Myocyte (in vitro differentiated cells): ENCODE data around the gene SMYD3. TPM values are rescaled to one million over a fixed set of nuclear protein-coding genes. Genes with fewer than 3 reads are reported as not detected.
"Not testable (repeated sequence)": the region's sequence is repeated elsewhere in the genome, so short reads cannot be mapped to it uniquely, and the experiment has no call there.

Experiments
- DNase-seq: peaks from one replicate; pipeline ENCODE4 v3.0.0-alpha.2; 2012; ENCODE audit warnings: low read depth
- total RNA-seq: library from RNA; depleted of rRNA; stranded (reverse); fragments of >200 nt; gene quantifications from 2 replicates; pipeline ENCODE4 v1.2.3, GENCODE V29; 2014

Gene SMYD3
- total RNA-seq, 1 donor from 2014 or later: 18.7 TPM

GRCh38 chr1:245779797-245780755 lies 727.0 kb downstream of the SMYD3 start:
- no peak for DNase-seq

GRCh38 chr1:245777752-245778151 lies 729.3 kb downstream of the SMYD3 start:
- DNase-seq: no peak

GRCh38 chr1:245776694-245777332 lies 730.3 kb downstream of the SMYD3 start:
- DNase-seq: no peak

DNA sequence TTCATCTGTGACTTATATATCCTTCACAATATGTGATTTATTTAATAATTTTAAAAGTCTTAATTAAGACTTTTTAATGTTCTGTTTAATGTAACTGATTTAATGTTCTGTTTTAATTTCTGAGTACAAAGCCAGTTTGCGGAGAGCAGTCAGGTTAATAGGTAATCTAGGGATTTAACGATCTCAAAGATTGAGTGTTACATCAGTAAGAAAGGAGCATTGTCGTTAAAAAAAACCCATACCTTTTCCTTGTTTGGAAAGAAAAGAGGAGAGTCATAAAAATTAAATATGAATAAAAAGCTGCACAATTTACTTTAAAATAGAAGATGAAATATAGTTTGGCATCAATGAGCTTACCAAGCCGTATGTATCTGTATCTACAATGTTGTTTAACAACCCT lies 730.9 kb downstream of the SMYD3 start:
- DNase-seq: no peak

DNA sequence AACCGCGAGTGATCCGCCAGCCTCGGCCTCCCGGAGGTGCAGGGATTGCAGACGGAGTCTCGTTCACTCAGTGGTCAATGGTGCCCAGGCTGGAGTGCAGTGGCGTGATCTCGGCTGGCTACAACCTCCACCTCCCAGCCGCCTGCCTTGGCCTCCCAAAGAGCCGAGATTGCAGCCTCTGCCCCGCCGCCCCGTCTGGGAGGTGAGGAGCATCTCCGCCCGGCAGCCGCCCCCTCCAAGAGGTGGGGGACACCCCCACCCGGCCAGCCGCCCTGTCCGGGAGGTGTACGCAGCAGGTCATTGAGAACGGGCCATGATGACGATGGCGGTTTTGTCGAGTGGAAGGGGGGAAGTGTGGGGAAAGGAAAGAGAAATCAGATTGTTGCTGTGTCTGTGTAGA lies 732.1 kb downstream of the SMYD3 start:
- not testable (repeated sequence) for DNase-seq

DNA sequence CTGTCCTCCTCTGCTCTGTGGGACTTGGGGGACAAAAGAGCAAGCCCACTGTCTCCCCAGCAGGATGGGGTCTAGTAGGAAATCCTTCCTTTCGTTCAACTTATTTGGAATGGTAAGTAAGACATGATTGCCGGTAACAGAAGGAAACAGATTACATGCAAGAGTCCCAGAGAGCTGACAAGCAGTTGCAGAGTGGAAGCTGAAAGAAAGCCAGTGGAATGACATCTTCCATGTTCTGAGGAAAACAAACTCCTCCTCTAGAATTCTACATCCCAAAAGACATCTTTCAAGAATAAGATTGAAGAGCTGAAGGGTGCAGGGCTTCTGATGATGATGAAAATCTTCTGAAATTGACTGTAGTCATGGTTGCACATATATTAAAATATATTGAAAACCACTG lies 732.9 kb downstream of the SMYD3 start:
- no peak for DNase-seq

- no peak for DNase-seq
Measured at GRCh38 chr1:245773344-245773743, 733.7 kb downstream of the SMYD3 start.

- no peak for DNase-seq
Measured at GRCh38 chr1:245772739-245773138, 734.3 kb downstream of the SMYD3 start.

GRCh38 chr1:245772325-245772724 lies 734.8 kb downstream of the SMYD3 start:
- DNase-seq: no peak

DNA sequence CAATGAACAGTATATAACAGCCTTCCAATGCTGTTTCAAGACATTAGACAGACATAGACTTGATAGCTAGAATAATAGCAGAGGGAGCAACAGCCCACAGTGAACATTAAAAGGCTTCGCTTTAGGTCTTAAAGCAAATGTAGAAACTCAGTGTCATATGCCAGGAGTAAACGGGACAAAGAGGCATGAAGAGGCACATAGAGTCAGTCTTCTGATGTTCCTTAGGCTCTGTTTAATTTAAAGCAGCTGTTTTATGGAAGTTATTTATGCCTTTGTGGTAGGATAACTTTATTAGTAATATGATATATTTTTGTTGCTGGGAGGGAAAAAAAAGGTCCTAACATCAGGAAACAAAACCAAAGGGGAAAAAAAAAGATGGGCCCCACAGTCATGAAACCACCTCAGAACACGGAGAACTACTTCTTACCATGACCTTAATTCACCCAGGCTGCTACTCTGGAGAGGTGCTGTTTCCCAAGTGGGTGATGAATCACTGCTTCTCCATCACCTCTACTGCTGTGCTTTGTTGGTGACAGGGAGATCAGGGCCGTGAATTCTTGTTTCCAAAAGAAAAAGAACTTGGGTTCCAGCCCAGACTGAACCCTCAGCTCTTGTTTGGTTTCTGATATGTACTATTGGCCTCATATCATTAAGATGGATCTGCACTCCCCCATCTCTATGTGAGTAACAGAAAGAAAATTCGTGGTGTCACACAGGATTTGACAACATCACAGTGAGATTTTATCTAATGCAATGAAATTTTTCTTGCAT lies 735.4 kb downstream of the SMYD3 start:
- peak; percentile 46 for DNase-seq

DNA sequence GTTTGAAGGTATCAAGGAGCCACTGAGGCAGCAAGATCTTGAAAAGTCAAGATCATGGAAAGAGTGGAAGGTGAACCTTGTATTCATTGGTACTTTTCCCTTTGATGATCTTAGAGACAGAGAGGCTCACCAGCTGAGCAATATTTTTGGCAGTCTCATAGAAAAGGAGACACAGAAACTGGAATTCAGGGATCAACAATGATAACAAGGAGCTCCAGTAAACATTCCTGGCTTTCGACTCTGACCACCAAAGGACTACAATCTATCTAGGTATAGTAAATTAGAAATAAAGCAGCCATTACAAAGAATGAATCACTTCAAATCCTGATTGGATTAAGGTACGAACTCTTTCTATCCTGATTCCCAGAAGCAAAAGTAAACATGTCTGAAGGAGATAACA lies 736.9 kb downstream of the SMYD3 start:
- DNase-seq: no peak

GRCh38 chr1:245768596-245768995 lies 738.5 kb downstream of the SMYD3 start:
- DNase-seq: no peak

DNA sequence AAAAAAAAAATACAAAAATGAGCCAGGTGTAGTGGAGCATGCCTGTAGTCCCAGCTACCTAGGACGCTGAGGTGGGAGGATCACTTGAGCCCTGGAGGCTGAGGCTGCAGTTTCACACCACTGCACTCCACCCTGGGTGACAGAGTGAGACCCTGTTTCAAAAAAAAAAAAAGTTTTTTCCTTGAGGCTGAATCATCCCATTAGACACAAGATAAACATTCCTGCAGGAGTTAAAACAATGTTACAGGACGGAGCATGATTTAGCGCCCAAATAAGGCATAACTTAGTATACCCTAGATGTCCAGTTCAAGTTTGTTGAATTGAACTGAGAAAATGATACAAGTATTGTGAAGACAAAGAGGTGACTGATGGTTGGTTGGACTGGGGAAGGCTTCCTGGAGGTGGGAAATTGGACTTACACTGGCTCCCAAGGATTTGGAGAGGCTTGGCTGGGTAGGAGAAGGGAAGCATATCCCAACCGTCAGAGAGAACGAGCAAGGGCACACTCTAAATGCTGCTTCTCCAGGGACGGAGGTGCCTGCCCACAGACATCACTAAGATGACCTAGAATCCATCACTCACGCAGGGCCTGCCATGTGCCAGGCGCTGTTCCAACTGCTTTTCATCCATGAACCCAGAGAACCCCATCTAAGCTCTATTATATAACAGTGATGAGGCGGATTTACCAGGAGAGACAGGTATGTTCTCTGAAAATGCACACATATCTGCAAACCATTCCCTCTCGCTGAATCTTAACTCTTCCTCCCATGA lies 741.7 kb downstream of the SMYD3 start:
- peak; percentile 30 for DNase-seq

DNA sequence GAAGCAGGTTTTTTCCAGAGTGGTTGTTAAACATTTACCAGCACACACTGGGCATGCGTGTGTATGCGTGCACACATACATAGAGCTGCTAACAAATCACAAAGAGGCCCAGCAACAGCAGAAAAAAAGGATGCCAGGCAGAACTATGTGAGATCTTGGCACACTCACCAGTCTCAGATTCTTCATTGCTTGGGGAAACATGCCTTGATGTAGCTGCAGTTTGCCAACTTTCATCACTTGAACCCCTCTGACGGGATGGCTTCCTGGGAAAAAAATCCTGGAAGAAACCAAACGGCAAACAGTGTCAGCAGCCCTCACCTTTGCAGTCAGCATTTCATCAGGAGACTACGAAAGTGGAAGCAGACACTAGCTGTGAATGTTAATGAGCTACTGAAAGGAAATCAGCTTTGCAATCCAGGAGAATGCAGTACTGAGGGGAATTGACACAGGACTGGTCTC lies 743.2 kb downstream of the SMYD3 start:
- no peak for DNase-seq

DNA sequence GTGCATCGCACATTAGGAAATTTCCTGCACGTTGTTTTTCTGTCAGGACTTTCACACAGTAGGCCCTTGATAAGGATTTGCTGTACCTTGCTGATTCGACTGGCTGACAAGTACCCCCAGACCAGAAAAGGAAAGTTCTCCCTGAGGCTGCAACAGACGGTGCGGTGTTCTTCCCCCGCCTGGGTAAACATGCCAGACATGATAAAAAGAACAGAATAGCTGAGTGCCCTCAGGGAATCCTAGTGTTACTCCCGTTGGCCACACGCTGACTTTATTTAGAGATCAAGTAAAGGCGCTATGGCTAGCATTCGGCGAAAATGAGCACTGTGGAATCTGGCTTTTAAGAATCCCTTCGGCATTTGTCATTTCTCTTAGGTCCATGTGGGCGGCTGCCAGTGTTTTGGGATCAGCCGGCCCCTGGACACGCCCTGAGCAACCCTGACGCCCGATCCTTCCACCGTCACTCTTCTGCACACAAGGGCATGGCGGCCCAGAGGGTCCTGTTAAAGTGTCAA lies 744.6 kb downstream of the SMYD3 start:
- DNase-seq: no peak

- DNase-seq: no peak
Measured at GRCh38 chr1:245760301-245760700, 746.8 kb downstream of the SMYD3 start.

DNA sequence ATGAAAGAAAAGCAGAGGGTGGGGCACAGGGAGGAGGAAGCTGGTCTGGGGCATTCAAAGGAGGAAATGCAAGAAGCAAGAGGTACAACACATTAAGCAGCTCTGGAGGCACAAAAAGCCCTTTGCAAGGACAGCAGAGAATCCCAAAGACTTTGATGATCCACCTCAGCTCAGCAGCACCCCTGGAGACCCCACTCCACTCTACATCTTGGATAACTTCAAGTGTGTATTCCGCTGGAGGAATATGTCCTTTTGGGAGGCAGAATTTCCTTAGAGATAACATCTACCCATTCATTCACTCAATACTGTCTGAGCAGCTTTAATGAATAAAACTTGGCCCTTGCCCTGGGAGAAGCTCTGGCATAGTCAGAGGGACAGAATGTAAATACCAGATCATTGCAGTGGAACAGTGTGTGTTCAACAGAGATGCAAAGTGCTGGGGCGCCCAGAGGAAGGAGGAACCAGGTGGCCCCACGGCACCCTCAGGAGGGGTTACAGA lies 752.6 kb downstream of the SMYD3 start:
- no peak for DNase-seq

DNA sequence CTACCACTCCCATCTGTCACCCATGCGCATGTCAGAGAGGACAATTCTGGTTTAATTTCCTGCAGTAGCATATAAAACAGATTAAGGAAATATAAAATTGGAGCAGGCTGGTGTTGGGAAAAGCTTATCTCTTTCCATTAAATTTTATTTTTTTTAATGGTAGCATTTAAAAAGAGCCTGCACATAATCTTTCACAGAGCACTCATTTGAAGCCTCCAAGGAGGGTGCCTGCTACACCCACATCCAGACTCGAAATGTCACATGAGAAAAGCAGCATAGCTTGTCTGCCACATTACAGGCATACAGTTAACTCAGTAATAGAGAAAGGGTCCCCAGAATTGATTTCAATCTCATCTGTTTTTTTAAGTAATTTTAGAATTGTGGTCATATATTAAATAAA lies 753.3 kb downstream of the SMYD3 start:
- no peak for DNase-seq

GRCh38 chr1:245752561-245752960 lies 754.5 kb downstream of the SMYD3 start:
- no peak for DNase-seq

DNA sequence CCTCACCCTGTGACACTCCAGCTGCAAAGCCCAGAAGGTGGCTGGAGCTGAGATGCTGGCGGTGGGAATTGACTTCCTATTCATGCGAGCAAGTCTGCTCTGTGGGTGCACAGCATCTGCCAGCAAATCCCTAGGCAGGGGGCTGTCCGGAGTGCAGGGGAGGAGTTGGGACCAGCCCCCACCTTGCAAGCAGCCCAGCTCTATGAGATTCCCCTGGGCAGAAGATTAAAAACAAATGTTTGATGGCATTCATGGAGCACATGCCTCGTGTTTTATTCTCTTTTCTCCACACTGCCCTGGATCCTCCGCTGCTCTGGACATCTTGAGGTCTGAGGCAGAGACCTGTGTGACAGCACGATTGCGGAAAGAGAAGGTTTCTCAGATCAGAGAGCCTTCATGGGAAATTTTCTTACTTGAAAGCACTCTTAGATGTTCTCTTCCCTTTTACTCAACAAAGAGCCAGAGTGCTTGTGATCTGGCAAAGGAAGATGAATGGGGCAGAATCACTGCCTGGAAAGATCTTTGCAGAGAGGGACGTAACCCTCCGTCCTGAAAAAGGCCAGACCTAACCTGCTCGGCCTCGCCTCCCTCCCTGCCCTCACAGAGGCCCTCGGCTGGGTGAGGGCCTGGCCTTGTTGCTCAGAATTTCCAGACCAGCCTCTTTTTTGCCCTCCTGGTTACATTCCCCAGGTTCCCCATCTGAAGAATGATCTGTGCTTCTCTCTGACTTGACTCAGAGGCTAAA lies 755.2 kb downstream of the SMYD3 start:
- DNase-seq: no peak
